Prostate gland (tissue), 2 donors: Measurements from ENCODE around the gene PAPPA. TPM values are rescaled to one million over a fixed set of nuclear protein-coding genes. Genes with fewer than 3 reads are reported as not detected.

Experiments used
- DNase-seq: peaks from one replicate; pipeline ENCODE4 v3.0.0-alpha.2; 2019; ENCODE audit warnings: low spot score
- H3K27ac ChIP-seq, 2 donors: fragments of 200-600 bp; sonication (generic); 2 replicates each; pipeline ENCODE4 v1.5.1; 2017 to 2019
- H3K27me3 ChIP-seq: fragments of 200-600 bp; sonication (generic); replicated peaks from 2 replicates; pipeline ENCODE4 v1.5.1; 2019; ENCODE audit not compliant: insufficient read depth
- H3K36me3 ChIP-seq, 2 donors: fragments of 200-600 bp; sonication (generic); 1 replicate in 1 of 2; 2 replicates in 1 of 2; pipeline versions ENCODE4 v1.5.1 to v1.8.1; 2017 to 2019
- H3K4me1 ChIP-seq: fragments of 200-600 bp; sonication (generic); replicated peaks from 2 replicates; pipeline ENCODE4 v1.5.1; 2019
- H3K4me3 ChIP-seq, 2 donors: fragments of 200-600 bp; sonication (generic); 2 replicates each; pipeline ENCODE4 v1.5.1; 2017 to 2019
- H3K9me3 ChIP-seq: fragments of 200-600 bp; sonication (generic); 2 replicates; pipeline ENCODE4 v1.5.1; 2017
- POLR2A ChIP-seq: fragments of 450-650 bp; IDR thresholded peaks from one replicate; pipeline ENCODE4 v1.6.1; 2016; ENCODE audit warnings: antibody characterized with exemption, mild to moderate bottlenecking
- POLR2AphosphoS5 ChIP-seq: sonication (generic); formaldehyde crosslinking; IDR thresholded peaks from one replicate; pipeline ENCODE4 v1.6.1; 2017; ENCODE audit warnings: antibody characterized with exemption
- WGBS: methylation state at CpG from one replicate; pipeline ENCODE4 v1.1.5; 2018; 5-methylcytosine and 5-hydroxymethylcytosine counted together
- intact Hi-C: fragments of 100-400 bp; cut with DNase I; formaldehyde crosslinking; loops from one replicate; pipeline ENCODE4 v1.14.2; 2022
- total RNA-seq, 2 donors: library from RNA; depleted of rRNA; stranded (reverse); fragments of >200 nt; gene quantifications; one replicate each; pipeline ENCODE4 v1.1.0, GENCODE V29; 2016
- TF ChIP-seq, protein P1 (sequence below), 4 experiments: fragments of 200-600 bp in 2 of 4; fragments of 450-650 bp in 2 of 4; sonication (generic) in 2 of 4; IDR thresholded peaks; 1 replicate in 3 of 4; 2 replicates in 1 of 4; pipeline ENCODE4 v1.5.1; 2016 to 2019; ENCODE audit warnings: antibody characterized with exemption in 4 of 4, mild to moderate bottlenecking in 2 of 4, moderate library complexity in 2 of 4

Gene PAPPA
- total RNA-seq, 2 donors from 2014 or later: 0.27 to 1.8 TPM

DNA sequence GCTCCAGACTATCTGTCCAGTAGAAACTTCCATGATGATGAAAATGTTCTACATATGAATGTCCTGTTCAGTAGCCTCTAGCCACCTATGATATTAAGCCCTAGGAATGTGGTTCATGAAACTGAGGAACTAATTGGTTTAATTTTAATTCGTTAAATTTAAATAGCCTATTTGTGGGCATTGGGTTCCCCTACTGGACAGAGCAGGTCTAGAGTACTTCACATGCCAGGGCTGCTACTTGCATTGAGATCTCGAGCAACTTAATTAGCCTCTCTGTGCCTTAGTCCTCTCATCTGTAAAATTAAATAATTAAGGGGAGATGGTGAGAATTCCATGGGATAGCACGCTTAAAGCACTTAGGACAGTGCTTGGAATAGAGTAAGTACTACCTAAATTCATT, 160.0 kb downstream of the PAPPA start:
- WGBS: 92% methylated on average over 3 of the region's 3 CpGs
- no peak overlapping the region for H3K27ac ChIP-seq
- intact Hi-C loops: no loop called here
- H3K36me3 ChIP-seq: no peaks in the 10 kb centered on the region
- TF ChIP-seq, protein P1, sequence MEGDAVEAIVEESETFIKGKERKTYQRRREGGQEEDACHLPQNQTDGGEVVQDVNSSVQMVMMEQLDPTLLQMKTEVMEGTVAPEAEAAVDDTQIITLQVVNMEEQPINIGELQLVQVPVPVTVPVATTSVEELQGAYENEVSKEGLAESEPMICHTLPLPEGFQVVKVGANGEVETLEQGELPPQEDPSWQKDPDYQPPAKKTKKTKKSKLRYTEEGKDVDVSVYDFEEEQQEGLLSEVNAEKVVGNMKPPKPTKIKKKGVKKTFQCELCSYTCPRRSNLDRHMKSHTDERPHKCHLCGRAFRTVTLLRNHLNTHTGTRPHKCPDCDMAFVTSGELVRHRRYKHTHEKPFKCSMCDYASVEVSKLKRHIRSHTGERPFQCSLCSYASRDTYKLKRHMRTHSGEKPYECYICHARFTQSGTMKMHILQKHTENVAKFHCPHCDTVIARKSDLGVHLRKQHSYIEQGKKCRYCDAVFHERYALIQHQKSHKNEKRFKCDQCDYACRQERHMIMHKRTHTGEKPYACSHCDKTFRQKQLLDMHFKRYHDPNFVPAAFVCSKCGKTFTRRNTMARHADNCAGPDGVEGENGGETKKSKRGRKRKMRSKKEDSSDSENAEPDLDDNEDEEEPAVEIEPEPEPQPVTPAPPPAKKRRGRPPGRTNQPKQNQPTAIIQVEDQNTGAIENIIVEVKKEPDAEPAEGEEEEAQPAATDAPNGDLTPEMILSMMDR (IDR thresholded peaks at IDR 0.05): no peak
- no peak for TF ChIP-seq POLR2A
- TF ChIP-seq POLR2AphosphoS5: no peak
- H3K9me3 ChIP-seq: no peaks in the 10 kb centered on the region
- DNase-seq: no peak
- no peak overlapping the region for H3K4me3 ChIP-seq
- H3K4me1 ChIP-seq: no peaks in the 10 kb centered on the region
- H3K27me3 ChIP-seq: no peaks in the 10 kb centered on the region

DNA sequence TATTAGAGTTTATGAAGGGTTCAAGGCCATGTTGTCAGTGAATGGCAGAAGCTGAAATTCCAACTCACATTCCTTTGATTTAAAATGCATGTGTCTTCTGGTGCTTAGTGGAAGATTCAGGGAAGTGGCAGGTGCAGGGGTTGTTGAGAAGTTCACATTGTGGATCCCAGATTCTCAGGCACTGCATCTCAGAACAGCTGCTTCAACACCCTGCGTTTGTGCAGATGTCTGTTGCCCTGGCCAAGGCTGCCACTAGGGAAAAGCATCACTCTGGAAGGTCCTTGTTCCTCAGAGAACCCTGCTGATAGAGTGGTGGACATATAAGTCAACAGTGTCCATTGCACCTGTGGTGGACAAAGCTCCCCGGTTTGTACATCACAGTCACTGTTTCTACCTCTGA, 162.7 kb downstream of the PAPPA start:
- H3K27me3 ChIP-seq: no peaks in the 10 kb centered on the region
- H3K9me3 ChIP-seq: no peaks in the 10 kb centered on the region
- no peak overlapping the region for H3K27ac ChIP-seq
- no peaks in the 10 kb centered on the region for H3K4me1 ChIP-seq
- H3K4me3 ChIP-seq: no peak overlapping the region
- TF ChIP-seq, protein P1 (IDR thresholded peaks at IDR 0.05): no peak
- TF ChIP-seq POLR2AphosphoS5 (no peak), POLR2A (no peak)
- intact Hi-C loops: no loop called here
- H3K36me3 ChIP-seq: no peaks in the 10 kb centered on the region
- no peak for DNase-seq
- WGBS: 93% methylated on average over 2 of the region's 2 CpGs

DNA sequence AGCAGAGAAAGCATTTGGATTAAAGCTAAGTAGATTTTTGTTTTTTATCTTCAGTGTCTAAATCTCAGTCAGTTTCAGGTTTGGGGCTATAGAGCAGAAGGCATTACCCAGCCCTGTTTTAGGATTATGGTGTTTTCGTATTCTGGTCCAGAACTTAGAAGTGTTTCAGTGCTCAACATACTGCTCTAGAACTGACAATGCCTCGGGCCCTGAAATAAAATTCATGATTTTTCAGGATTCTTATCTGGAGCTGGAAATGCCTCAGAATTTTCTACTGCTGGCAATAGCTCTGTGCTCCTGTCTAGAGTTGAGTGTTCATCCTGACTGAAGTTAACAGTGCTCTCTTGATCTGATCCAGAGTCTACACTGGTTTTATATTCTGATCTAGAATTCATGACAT, 163.9 kb downstream of the PAPPA start:
- no peak for DNase-seq
- Histone ChIP-seq H3K27me3 (no peaks in the 10 kb centered on the region), H3K9me3 (no peaks in the 10 kb centered on the region), H3K4me1 (no peaks in the 10 kb centered on the region), H3K4me3 (no peak overlapping the region), H3K36me3 (no peaks in the 10 kb centered on the region), H3K27ac (no peak overlapping the region)
- no peak for TF ChIP-seq POLR2AphosphoS5
- TF ChIP-seq, protein P1 (IDR thresholded peaks at IDR 0.05): no peak
- TF ChIP-seq POLR2A: no peak
- intact Hi-C loops: no loop called here
- 87% methylated on average over 2 of the region's 2 CpGs for WGBS

DNA sequence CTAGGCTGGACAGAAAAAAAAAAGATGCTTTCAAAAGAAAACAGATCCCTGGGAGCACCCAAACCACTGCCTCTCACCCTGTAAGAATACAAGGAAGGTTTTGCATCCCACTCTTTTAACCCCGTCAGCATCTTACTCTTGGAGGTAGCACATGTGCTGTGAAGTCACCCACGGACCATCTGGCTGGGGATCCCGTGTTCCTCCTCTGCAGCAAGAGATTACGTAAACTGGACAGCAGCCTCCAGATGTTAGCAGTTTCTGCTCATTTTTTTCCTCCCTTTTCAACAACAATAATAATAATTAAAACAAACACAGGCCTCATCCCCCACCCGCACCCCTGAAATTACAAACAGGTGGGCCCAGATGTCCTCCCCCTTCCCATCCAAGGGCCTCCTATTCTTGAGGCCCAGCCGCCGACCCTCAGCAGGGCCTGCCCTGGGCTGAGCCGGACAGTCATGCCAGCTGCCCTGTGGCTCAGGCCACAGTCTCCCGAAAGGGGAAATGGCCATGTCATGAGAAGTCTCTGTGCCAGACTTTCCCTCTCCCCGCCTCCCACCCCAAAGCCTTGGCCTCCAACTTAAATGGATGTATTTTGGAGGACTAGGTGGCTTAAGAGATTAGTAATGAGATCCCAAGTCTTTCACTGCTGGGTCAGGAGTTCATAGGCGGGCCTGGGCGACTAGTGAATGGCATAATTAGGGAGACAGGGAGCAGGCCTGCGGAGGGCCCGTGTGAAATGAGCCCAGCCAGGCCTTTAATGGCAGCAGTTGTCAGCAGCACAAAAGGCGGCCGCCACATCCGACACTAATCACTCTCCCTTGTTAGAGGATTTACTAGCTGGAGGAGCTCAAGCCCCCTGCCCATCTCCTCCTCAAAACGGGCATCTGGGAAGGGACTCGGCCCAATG, 165.1 kb downstream of the PAPPA start:
- peak overlapping the region in 1 of 2 donors; percentile 27 for H3K27ac ChIP-seq
- DNase-seq: no peak
- H3K4me1 ChIP-seq: no peaks in the 10 kb centered on the region
- WGBS: 86% methylated on average over 19 of the region's 19 CpGs
- no peaks in the 10 kb centered on the region for H3K9me3 ChIP-seq
- no peak overlapping the region for H3K4me3 ChIP-seq
- TF ChIP-seq POLR2A: no peak
- no peaks in the 10 kb centered on the region for H3K27me3 ChIP-seq
- H3K36me3 ChIP-seq: no peaks in the 10 kb centered on the region
- intact Hi-C loops: no loop called here

DNA sequence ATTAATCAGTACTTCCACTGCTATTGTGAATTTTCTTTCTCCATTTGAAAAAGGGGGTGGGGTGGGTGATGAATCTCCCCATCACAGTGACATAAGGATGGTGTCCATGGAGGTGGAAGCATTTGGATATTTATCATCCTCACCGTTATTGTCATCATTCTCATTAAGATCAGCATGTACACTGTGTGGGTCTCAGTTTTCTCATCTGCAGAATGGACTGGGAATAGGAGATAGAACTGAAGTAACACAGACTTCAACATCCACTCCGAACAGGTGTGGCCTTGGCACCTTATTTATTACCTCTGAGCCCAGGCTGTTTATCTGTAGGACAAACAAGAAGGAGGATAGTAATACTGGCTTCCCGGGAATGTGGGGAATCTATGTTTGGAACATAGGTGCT, 165.9 kb downstream of the PAPPA start:
- no peaks in the 10 kb centered on the region for H3K27me3 ChIP-seq
- TF ChIP-seq, protein P1 (IDR thresholded peaks at IDR 0.05): no peak
- no peak for TF ChIP-seq POLR2AphosphoS5
- TF ChIP-seq POLR2A: no peak
- H3K9me3 ChIP-seq: no peaks in the 10 kb centered on the region
- H3K36me3 ChIP-seq: no peaks in the 10 kb centered on the region
- no peaks in the 10 kb centered on the region for H3K4me1 ChIP-seq
- no peak overlapping the region for H3K4me3 ChIP-seq
- WGBS: 91% methylated on average over 3 of the region's 3 CpGs
- no peak overlapping the region for H3K27ac ChIP-seq
- DNase-seq: no peak
- intact Hi-C loops: no loop called here
